Renal pelvis (tissue), 12 donors: ENCODE results near the gene PPM1F. TPM values are rescaled to one million over a fixed set of nuclear protein-coding genes. Genes with fewer than 3 reads are reported as not detected.

ENCODE experiments used
- DNase-seq: peaks from one replicate; pipeline ENCODE4 v3.0.0-alpha.2; 2013
- long read RNA-seq, 16 experiments: transcript quantifications; one replicate each; lab custom pipeline, GENCODE V29; 2026
- polyA plus RNA-seq, 3 donors: library from polyadenylated mRNA; unstranded; fragments of 120-200 nt; gene quantifications; one replicate each; pipeline ENCODE4 v1.2.1, GENCODE V29; 2013; ENCODE audit not compliant: insufficient read length in 3 of 3

Gene PPM1F, protein sequence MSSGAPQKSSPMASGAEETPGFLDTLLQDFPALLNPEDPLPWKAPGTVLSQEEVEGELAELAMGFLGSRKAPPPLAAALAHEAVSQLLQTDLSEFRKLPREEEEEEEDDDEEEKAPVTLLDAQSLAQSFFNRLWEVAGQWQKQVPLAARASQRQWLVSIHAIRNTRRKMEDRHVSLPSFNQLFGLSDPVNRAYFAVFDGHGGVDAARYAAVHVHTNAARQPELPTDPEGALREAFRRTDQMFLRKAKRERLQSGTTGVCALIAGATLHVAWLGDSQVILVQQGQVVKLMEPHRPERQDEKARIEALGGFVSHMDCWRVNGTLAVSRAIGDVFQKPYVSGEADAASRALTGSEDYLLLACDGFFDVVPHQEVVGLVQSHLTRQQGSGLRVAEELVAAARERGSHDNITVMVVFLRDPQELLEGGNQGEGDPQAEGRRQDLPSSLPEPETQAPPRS
- 10 to 100 TPM; 41.9 to 51.9 (median 43.1) TPM for polyA plus RNA-seq
- long read RNA-seq, donor 1, full-length matches to known transcripts: 5 of 5 reads
- long read RNA-seq, donor 1, partial matches to known transcripts: 0 of 5 reads
- long read RNA-seq, donor 1, other reads (novel, unspliced or antisense): 0 of 5 reads
- long read RNA-seq, donor 2, full-length matches to known transcripts: 9 of 9 reads
- long read RNA-seq, donor 2, partial matches to known transcripts: 0 of 9 reads
- long read RNA-seq, donor 2, other reads (novel, unspliced or antisense): 0 of 9 reads
- long read RNA-seq, donor 3, full-length matches to known transcripts: 1 of 6 reads
- long read RNA-seq, donor 3, partial matches to known transcripts: 5 of 6 reads
- long read RNA-seq, donor 3, other reads (novel, unspliced or antisense): 0 of 6 reads
- long read RNA-seq, donor 4, full-length matches to known transcripts: 5 of 5 reads
- long read RNA-seq, donor 4, partial matches to known transcripts: 0 of 5 reads
- long read RNA-seq, donor 4, other reads (novel, unspliced or antisense): 0 of 5 reads
- long read RNA-seq, donor 5, full-length matches to known transcripts: 3 of 3 reads
- long read RNA-seq, donor 5, partial matches to known transcripts: 0 of 3 reads
- long read RNA-seq, donor 5, other reads (novel, unspliced or antisense): 0 of 3 reads
- long read RNA-seq, donor 6, full-length matches to known transcripts: 9 of 9 reads
- long read RNA-seq, donor 6, partial matches to known transcripts: 0 of 9 reads
- long read RNA-seq, donor 6, other reads (novel, unspliced or antisense): 0 of 9 reads
- long read RNA-seq, donor 7, full-length matches to known transcripts: 13 of 13 reads
- long read RNA-seq, donor 7, partial matches to known transcripts: 0 of 13 reads
- long read RNA-seq, donor 7, other reads (novel, unspliced or antisense): 0 of 13 reads
- long read RNA-seq, donor 8, full-length matches to known transcripts: 4 of 4 reads
- long read RNA-seq, donor 8, partial matches to known transcripts: 0 of 4 reads
- long read RNA-seq, donor 8, other reads (novel, unspliced or antisense): 0 of 4 reads
- long read RNA-seq, donor 9, full-length matches to known transcripts: 8 of 8 reads
- long read RNA-seq, donor 9, partial matches to known transcripts: 0 of 8 reads
- long read RNA-seq, donor 9, other reads (novel, unspliced or antisense): 0 of 8 reads
- long read RNA-seq, donor 10, full-length matches to known transcripts: 6 of 6 reads
- long read RNA-seq, donor 10, partial matches to known transcripts: 0 of 6 reads
- long read RNA-seq, donor 10, other reads (novel, unspliced or antisense): 0 of 6 reads
- long read RNA-seq, donor 11, full-length matches to known transcripts: 3 of 3 reads
- long read RNA-seq, donor 11, partial matches to known transcripts: 0 of 3 reads
- long read RNA-seq, donor 11, other reads (novel, unspliced or antisense): 0 of 3 reads
- long read RNA-seq, donor 12, full-length matches to known transcripts: 10 of 10 reads
- long read RNA-seq, donor 12, partial matches to known transcripts: 0 of 10 reads
- long read RNA-seq, donor 12, other reads (novel, unspliced or antisense): 0 of 10 reads
- long read RNA-seq, donor 13, full-length matches to known transcripts: 5 of 5 reads
- long read RNA-seq, donor 13, partial matches to known transcripts: 0 of 5 reads
- long read RNA-seq, donor 13, other reads (novel, unspliced or antisense): 0 of 5 reads
- long read RNA-seq, donor 14, full-length matches to known transcripts: 8 of 8 reads
- long read RNA-seq, donor 14, partial matches to known transcripts: 0 of 8 reads
- long read RNA-seq, donor 14, other reads (novel, unspliced or antisense): 0 of 8 reads
- long read RNA-seq, donor 15, full-length matches to known transcripts: 9 of 9 reads
- long read RNA-seq, donor 15, partial matches to known transcripts: 0 of 9 reads
- long read RNA-seq, donor 15, other reads (novel, unspliced or antisense): 0 of 9 reads
- long read RNA-seq, donor 16, full-length matches to known transcripts: 9 of 9 reads
- long read RNA-seq, donor 16, partial matches to known transcripts: 0 of 9 reads
- long read RNA-seq, donor 16, other reads (novel, unspliced or antisense): 0 of 9 reads

DNA sequence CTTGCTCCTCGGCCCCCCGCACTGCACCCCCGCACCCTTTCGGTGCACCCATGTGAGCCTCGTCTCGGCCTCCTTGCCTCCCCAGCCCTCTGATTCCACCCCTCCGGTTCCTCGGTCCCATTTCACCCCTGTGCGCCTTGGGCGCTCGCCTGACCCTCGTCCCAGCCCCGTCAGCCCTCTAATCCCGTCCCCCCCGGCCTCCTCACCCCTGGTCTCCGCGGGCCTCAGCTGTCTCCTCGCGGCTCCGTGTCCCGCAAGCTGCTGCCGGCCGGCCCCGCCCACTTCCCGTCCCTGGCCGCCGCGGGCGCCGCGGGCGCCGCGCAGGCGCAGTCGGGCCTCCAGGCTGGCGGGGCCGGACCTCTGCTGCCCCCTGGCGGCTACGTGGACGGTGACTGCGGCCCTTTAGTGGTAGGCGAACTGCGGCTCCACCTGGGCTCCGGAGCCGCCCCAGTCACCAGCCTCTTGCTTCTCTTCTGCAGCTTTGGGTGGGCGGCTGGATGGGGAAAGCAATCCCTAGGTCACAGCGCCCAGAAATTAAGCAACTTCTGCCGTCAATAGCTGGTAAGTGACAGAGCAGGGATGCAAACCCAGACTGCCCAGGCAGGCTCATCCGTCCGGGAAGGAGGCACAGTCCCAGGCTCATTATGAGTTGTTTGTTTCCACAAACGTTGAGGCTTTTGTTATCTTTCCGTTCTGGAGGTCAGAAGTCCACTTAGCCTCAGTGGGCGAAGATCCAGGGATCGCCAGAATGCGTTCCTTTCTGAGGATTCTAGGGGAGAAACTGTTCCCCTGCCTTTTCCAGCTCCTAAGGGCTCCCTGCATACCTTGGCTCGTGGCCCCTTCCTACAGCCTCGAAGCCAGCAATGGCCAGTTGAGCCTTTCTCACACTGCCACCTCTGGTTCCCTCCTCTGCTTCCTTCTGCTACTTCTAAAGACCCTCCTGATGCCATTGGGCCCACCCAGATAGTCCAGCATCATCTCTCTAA, at the start of gene PPM1F:
PPM1F (minus strand) TSS at position 263 of the 986 bp plus-strand sequence. CDS start 6,800 bp downstream, outside the sequence.
- peak; percentile 72 for DNase-seq

DNA sequence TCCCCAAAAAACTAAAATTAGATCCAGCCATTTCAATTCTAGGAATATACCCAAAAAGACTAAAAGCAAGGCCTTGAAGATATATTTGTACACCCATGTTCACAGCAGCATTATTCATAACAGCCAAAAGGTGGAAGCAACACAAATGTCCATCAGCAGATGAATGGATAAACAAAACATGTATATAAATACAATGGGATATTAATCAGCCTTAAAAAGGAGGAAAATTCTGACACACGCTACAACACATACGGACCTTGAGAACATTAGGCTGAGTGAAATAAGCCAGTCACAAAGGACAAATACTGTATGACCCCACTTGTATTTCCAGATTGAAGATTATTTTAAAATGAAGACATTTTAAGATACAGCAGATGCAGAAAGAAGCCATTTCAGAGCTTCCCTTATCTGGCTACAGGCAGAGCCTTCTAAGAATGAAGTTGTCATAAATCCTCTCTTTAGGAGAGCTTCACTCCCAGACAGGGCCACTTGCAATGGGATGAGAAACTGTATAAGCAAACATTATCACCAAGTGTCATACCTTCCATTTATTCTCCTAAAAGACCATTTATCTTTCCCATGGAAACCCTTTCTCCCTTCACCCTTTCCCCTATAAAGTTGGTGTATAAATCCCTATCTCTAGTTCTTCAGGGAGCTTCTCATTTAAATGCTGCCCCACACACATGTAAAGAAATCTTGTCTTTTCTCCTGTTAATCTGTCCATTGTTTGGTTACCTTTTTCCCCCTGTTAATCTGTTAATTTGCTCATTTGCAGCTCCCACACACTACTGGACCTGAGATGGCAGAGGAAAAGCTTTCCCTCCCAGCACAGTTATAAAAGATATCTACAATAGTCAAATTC, 49.2 kb upstream of the PPM1F start:
- DNase-seq: no peak

DNA sequence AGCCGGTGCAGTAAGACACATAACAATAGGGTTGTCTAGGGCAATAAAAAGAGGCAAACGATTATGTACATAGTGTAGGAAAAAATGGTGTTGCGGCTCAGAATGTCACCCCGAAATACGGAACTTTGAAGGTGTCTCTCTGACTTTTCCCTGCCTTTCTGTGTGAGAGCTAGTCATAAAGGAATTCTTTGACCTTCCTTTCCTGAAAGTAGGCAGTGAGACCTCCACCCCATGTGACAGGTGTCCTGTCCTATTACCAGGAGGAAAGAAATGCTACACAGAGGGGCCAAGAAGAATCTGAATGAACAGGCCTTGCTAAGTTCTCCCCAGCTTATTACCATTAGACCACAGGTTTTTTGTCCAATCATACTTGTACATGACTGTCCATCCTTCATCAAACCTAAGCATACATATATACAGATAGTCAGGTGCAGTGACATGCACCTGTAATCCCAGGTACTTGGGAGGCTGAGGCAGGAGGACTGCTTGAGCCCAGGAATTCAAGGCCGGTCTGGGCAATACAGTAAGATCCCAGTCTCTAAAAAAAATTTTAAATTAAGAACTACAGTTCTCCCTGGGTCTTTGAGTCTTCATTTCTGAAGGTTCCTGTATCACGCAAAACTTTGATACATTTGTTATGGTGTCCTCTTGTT, 46.1 kb upstream of the PPM1F start:
- no peak for DNase-seq

DNA sequence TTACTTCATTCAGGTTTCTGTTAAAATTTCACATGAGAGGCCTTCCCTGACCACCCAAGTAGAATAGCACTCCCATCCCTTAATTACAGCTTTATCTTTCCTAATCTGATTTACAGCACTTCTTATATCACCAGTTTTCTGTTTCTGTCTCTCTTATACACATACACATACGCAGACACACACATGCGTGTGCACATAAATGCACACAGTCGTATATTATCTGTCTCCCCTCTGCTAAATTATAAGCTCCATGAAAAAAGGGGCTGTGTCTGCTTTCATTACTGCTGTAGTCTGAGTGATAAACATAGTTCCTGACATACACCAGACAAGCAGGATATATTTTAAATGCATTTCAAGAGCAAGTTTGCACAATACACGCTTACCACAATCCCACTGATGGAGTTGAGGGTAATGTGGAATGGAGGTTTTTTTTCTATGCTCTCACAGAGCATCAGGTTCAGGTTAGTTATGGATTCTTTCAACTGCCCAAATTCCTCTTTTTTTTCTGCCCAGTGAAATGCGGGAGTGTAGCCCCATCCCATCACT, 43.6 kb upstream of the PPM1F start:
- DNase-seq: no peak

DNA sequence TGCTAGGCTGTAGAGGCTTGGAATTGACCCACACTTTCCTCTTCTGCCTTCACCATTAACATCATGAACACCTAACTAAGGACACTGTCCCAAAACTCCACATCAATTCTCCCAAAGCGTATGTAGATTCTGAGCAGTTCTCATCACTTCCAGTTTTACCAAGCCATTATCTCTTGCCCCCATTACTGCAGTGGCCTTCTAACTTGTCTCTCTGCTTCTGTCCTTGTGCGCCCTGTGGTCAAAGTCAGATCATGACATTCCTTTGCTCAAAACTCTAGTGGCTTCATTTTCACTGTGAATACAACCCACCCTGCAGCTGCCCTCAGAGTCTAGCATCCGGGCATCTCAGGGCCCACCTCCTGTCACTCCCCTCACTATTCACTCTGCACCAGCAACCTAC, 43.0 kb upstream of the PPM1F start:
- DNase-seq: no peak

DNA sequence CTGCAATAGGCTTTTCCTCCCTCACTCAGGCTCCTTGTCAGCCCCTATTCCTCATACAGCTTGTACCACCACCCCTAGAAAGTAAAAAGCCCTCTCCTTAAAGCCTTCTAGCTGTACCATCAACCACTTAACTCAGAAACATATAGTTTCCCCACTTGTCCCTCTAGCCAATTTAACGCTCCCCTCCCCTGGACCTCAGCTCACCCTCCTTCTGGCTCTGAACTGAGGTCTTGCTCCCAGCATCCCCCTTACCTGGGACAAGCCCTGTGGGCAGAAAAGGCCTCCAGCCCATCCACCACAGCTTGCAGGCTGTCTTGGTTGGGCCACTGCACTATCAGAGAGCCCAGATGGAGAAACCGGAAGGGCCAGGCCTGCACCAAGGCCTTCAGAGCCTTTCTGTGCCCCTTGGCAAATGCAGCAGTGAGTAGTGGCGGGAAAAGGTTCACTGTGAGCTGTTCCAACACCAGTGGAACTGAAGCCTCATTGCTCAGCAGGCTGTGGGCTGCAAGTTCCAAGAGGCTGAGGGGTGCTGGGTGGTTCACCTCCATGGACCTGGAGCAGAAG, 42.3 kb upstream of the PPM1F start:
- DNase-seq: no peak

DNA sequence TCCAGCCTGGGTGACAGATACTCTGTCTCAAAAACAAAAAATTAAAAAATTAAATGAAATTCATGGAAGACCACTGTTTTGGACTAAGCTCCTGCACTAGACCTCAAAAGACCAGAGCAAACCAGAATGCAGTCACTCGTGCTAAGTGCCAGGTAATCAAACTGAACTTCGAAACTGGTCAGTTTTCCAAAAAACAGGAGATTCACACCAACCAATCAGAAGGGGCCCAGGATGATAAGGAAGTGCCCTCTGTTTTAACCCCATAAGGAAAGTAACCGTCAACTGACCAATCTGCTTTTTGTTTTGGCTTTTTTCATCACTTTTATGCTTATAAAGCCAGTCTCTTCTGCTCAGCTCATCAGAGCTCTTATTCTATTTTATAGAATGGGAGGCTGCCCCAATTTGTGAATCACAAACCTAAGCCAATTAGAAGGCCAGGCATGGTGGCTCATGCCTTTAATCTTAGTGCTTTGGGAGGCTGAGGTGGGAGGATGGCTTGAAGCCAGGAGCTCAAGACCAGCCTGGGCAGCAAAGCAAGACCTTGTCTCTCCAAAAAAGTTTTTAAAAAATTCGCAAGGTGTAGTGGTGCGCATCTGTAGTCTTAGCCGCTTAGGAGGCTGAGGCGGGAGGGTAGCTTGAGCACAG, 40.1 kb upstream of the PPM1F start:
- no peak for DNase-seq

DNA sequence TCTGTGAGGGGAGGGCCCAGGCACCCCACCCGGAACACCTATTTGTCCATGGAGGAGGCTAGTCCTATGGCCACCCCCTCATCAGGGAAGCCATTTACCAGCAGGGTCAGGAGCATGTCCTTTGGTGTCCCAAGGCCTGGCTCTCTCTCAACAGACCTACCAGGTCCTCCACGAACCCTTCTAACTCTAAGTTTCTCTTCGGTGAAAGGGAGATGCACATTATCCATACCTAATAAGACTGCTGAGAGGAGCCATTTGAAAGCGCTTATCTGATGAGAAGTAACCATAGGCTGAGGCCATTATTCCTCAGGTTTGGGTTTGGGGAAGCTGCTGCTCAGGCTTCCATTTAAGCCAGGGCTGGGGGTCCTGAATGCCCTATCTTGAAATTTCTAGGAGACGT, 39.1 kb upstream of the PPM1F start:
- DNase-seq: no peak

DNA sequence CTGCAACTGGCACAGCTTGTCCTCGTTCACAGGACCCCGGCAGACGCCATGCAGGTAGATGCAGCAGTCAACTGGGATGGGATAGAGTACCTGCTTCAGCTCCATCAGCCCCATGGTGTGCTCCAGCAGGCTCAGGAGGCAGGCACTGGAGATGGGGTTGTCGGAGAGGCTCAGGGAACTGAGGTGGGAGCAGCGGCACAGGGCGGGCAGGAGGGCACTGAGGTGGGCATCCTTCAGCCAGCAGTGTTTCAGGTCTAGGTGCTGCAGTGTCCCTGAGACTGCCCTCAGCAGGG, 38.6 kb upstream of the PPM1F start:
- DNase-seq: no peak

DNA sequence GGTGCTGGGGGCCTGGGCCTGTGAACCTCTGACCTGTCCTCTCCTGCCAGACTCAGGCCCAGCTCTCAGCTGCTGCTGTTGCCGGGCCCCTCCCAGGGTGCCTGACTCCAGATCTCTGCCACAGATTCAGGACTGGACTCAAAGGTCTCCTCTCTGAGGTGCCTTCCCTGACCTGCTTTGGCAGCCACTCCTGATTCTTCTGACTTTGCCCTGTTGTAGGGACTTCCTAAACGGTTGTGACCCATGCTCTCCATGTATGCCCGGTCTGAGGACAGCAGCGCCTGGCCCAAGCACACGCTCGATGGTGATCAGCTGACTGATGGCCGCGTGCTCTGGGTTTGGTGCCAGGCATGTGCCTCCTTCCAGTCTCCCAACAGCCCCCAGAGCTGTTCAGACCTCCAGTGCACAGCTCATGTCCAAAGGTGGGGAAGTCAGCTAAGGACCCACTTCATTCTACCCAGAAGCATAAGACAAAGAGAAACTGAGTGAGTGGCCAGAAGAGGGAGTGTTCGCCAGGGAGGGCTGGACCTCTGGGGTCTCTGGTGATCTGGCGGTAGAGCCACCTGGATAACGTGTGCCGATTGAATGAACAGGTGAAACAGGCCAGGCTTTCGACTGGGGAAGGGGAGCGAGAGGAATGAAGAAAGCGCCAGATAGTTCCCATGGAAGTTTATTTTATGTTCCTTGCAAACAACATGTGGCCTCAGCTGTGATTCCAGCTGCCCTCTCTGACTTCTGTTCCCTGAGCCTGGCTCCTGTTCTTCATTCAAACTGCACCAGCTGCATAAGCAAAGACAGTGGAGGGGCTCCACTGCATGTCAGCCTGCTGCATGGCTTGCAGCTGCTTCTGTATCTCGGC, 38.0 kb upstream of the PPM1F start:
- no peak for DNase-seq

DNA sequence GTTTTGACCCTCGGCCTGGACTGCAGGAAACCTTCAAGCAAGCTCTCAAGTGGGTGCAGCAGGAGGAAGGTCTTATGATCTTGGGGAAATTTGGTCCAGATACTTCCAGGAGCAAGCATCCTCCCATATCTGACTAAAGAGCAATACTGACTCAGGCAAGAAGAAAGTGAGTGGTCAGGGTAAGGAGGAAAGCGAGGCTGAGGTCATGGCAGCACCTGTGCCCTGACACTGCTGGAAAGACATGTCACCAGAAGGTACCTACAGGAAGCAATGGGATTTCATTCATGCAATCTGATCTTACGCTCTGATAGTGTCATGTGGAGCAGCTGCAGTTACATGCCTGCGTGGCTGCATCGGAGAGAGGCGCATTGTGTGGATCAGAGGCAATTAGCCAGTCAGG, 36.4 kb upstream of the PPM1F start:
- DNase-seq: no peak

DNA sequence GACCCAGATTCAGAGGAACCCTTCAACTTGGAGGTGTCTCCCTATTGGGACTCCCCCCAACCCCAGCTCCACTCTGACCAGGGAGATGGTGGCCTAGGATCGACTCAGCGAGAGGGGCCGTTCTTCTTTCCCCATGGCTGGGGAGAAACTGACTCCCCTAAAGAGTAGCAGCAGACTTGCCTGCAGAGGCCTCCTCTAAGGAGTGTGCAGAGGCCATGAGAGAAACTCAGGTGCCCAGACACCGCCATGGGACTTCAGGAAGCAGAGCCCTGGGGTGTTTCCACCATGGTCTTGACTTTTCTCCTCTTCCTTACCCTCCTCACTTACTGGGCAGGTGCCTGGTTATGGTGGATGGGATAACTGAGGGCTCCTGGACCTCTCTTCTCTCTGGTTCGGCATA, 32.6 kb upstream of the PPM1F start:
- no peak for DNase-seq

DNA sequence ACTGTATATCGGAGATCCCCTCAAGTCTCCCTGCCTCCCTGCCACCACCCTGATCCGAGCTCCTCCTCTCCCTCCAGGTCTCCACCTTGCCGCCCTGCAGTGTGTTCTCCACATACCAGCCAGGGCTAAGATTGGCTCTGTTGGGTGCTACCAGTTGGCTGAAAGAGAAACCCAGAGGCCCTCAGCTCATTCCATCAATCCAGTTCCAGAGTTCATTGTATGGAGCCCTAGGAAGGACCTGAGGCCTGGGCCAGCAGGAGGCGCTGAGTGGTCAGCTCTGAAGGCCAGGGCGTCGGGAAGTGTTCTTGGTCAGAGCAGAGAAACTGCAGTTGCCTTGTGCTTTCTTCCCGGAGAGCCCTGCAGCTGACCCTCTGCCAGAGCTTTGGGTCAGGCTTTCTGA, 32.1 kb upstream of the PPM1F start:
- no peak for DNase-seq

DNA sequence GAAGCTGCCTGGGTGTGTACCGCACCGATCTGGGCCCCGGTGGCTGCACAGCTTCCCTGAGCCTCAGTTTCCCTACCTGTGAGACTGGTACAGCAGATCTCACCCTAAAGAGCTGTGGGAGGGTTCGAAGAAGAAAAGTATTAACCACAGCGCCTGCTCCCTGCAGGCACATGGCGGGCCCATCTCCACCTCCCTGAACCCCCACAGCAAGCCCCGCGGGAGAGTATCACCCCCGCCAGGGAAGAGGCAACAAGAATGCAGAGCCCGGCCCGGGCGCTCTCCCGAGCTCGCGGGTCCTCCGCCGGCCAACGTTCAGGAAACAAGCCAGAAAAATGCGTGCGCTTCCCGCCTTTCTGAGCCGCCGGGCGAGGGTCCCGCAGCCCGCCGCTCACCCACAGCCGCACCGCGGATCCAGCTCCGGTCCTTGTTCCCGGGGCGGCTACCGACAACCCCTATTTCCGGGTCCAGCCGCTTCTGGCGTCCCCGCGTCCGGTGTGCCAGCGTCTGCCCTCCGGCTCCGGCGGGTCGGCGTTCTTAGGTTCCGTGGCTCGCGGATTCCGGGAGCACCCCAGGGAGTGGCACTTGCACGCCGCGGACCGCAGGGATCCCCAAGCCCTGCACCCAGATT, 29.8 kb upstream of the PPM1F start, which contains the start of gene TOP3B:
TOP3B (minus strand) TSS at position 450 of the 628 bp plus-strand sequence. CDS start 7,078 bp downstream, outside the sequence.
- DNase-seq: peak; percentile 71
